ENCODE data around the gene ERO1B. TPM values are rescaled to one million over a fixed set of nuclear protein-coding genes. Genes with fewer than 3 reads are reported as not detected.

The ERO1B gene
- total and polyA plus RNA-seq, 5 donors: 3.2 to 6.3 (median 5.0) TPM

GRCh38 chr1:236167154-236167553 lies 114.6 kb downstream of the ERO1B start:
- DNase-seq (no peak), ATAC-seq (no peak)
- intact Hi-C loops (cut with DNase I): no loop called here
- Histone ChIP-seq H3K4me1 (ENCODE audit: control insufficient read depth, insufficient read depth, low read length) (peaks cover 6% of the 10 kb centered on the region), H3K27ac (ENCODE audit: low read length) (no peak overlapping the region), H3K4me3 (ENCODE audit: low read length) (no peak overlapping the region), H3K27me3 (ENCODE audit: control insufficient read depth, insufficient read depth) (no peaks in the 10 kb centered on the region), H3K9me3 (ENCODE audit: control insufficient read depth, low read length) (no peaks in the 10 kb centered on the region)
- WGBS: 95% methylated on average over 7 of the region's 7 CpGs

- 78% methylated on average over 6 of the region's 6 CpGs for WGBS
- H3K9me3 ChIP-seq (ENCODE audit: control insufficient read depth, low read length): no peaks in the 10 kb centered on the region
- no peaks in the 10 kb centered on the region for H3K27me3 ChIP-seq (ENCODE audit: control insufficient read depth, insufficient read depth)
- intact Hi-C loops (cut with DNase I): no loop called here
- no peak overlapping the region for H3K27ac ChIP-seq (ENCODE audit: low read length)
- DNase-seq (no peak), ATAC-seq (no peak)
- peaks cover 6% of the 10 kb centered on the region for H3K4me1 ChIP-seq (ENCODE audit: control insufficient read depth, insufficient read depth, low read length)
- H3K4me3 ChIP-seq (ENCODE audit: low read length): no peak overlapping the region
Observed at GRCh38 chr1:236166041-236166440, 115.7 kb downstream of the ERO1B start.

Other genes with a start within 250 kb of the ERO1B start
- gene NID1, start 216.9 kb downstream of the ERO1B start, total RNA-seq: 100 to 1,000 TPM in 1 of 4 donors, 10 to 100 TPM in 3; 31.3 to 107 (median 58.1) TPM
- 24.4 TPM for gene NID1, start 216.9 kb downstream of the ERO1B start, polyA plus RNA-seq
- 10 to 100 TPM; 21.3 to 73.3 (median 29.6) TPM for gene GPR137B, start 139.4 kb downstream of the ERO1B start, total RNA-seq
- gene GPR137B, start 139.4 kb downstream of the ERO1B start, polyA plus RNA-seq: 21.9 TPM
- under 1 TPM; 0.18 to 0.40 (median 0.31) TPM for gene EDARADD, start 112.3 kb upstream of the ERO1B start, total RNA-seq
- gene EDARADD, start 112.3 kb upstream of the ERO1B start, polyA plus RNA-seq: 0.11 TPM
- 10 to 100 TPM; 61.0 to 67.5 (median 62.9) TPM for gene LGALS8, start 242.0 kb upstream of the ERO1B start, total RNA-seq
- gene LGALS8, start 242.0 kb upstream of the ERO1B start, polyA plus RNA-seq: 40.1 TPM

Data from right cardiac atrium (tissue), 5 donors.